Mammary epithelial cell (primary cell): ENCODE data around the gene ANKRD33B.

Source experiments
- CTCF ChIP-seq, 2 donors: IDR thresholded peaks in 1 of 2; conservative IDR thresholded peaks in 1 of 2; 2 replicates each; pipeline ENCODE4 v1.5.1; 2011 to 2012; ENCODE audit warnings: inconsistent platforms in 2 of 2, low read length in 2 of 2, mild to moderate bottlenecking in 2 of 2, control low read depth in 1 of 2, low read depth in 1 of 2; ENCODE audit not compliant: insufficient read depth in 1 of 2; ENCODE audit errors: extremely low read depth in 1 of 2
- EZH2 ChIP-seq: IDR thresholded peaks from 2 replicates; pipeline ENCODE4 v1.6.1; 2012; ENCODE audit warnings: low read length, inconsistent platforms, borderline replicate concordance

- TF ChIP-seq CTCF (conservative IDR thresholded peaks at IDR 0.05 in 1 of 2, IDR thresholded peaks at IDR 0.05 in 1 of 2; ENCODE audit: extremely low read depth in 1 of 2, insufficient read depth in 1 of 2, low read depth in 1 of 2, low read length in 2 of 2): no peak
- no peak for TF ChIP-seq EZH2
Measured at GRCh38 chr5:10583663-10584572, 20.0 kb downstream of the ANKRD33B start.
